NCI-H1092 (cell line): ENCODE data around the gene PTTG1IP.

Experiments used
- DNase-seq: peaks from one replicate; lab custom pipeline; 2025; lab: John Stamatoyannopoulos, UW

PTTG1IP gene

DNA sequence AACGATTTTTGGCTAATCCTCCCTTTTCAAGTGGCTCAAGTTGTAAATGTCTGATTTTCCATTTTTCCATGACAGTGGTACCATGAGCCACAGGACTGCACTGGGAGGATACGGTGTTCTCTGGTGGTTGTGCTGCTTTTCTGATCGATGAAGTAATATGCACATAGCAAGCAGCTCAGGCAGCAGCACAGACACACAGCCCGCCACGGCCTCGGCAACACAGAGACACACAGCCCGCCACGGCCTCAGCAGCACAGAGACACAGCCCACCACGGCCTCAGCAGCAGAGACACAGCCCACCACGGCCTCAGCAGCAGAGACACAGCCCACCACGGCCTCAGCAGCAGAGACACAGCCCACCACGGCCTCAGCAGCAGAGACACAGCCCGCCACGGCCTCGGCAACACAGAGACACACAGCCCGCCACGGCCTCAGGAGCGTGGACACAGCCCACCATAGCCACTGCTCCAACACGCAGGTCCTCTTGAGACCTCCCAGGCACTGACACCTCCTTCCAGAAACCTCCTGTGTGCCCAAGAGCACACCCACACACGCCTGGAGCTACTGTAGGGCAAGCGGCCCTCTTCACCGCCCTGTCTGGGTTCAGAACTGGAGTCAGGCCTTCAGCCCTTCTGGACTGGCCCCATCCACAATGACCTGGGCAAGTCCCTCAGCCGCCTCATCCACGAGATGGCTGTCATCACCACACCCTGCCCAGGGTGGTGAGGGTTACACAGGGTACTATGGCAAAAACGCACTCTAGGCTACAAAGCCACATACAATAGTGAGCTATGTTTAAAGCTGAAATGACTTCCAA, 10.4 kb downstream of the PTTG1IP start:
- no peak for DNase-seq

DNA sequence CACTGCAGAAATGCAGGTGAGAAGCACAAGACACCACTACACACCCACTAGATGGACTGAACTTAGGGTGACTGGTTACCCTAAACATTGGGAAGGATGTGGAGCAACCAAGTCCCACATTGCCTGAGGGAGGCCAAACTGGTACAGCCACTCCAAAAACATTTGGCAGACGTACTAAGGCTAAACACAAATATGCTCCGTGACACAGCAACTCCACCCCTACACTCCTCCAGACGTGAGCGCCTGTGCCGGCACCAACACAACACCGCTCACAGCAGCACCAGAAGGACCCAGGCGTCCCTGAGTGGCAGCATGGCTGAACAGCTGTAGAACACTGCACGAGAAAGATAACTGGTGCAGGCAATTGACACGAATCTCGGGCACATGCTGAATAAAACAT, 14.7 kb downstream of the PTTG1IP start:
- no peak for DNase-seq

DNA sequence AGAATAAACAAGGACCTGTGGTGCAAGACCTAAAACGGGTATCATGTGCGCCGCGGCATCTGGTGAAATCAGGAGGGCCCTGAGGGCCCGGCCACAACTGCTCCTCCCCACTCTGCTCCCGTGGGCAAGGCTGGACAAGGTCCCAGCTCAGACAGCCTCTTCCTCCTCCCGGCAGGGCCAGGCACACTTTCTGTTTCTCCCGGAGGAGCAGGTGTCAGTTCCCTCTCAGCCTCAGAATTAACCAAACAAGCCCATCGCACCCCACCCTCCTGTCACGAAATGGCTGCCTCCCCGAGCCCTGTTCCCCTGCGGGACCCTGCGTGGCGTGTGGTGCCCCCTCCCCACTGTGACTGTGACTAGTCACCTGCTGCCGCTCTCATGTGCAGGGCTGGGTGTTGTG, 15.2 kb downstream of the PTTG1IP start:
- no peak for DNase-seq

DNA sequence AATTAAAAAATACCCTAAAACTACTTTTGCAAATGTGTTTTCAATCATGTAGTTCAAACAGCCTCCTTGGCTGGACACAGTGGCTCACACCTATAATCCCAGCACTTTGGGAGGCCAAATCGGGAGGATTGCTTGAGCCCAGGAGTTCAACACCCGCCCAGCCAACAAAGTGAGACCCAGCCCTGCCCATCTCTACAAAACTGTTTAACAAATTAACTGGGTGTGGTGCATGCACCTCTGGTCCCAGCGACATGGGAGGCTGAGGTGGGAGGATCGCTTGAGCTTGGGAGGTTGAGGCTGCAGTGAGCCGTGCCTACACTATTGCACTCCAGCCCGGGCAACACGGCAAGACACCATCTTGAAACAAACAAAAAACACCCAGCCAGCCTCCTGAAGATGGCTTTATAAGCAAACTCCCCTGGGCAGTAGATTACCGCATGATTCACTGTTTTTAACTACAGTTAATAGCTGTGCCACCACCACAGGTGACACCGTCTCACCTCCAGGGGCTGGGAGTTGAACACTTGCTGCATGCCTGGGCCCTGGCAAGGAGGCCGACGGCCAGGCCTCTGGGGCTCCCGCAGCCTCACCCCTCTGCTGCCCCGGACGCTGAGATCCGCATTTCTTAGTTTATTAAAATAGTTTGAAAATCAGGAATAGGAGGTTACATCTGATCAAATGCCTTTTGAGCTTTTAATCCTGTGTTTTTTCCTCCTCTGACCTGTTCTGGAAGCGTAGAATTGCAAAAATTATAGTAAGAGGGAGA, 16.2 kb downstream of the PTTG1IP start:
- DNase-seq, result no peak

DNA sequence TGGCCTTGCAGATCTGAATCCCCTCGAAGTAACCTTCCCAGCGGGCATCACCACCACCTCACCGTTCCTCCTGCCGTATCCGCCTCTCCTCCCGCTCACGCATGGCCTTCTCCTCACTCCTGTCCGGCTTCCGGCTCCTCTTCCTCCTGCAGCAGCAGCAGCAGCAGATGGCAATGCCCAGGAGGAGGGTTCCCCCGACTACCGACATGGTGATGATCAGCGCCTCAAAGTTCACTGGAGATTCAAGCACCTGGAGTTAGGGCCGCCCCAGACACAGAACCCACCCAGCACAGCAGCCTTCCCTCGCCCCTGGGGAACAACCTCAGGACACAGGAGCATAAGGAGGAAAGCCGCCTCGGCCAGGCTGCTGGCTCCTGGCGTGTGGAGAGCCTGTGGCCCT, 17.4 kb downstream of the PTTG1IP start:
- DNase-seq, result no peak

DNA sequence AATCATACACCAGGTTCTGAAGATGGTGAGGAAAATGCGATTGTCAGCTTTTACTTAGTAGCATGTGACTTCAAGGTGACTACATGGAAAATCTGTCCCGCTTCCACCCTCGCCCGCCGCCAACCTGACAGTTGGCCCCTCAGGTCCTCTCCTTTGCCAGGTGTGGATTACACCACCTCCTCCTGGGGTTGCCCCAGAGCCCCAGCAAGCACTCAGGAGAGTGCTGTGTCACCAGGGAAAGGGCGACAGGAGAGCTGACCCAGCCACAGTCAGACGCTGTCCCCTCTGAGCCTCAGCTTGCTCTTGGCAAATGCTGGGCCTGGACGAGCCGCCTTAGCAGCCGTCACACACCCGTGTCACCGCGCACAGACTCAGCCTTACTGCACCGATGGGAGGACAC, 17.9 kb downstream of the PTTG1IP start:
- no peak for DNase-seq

DNA sequence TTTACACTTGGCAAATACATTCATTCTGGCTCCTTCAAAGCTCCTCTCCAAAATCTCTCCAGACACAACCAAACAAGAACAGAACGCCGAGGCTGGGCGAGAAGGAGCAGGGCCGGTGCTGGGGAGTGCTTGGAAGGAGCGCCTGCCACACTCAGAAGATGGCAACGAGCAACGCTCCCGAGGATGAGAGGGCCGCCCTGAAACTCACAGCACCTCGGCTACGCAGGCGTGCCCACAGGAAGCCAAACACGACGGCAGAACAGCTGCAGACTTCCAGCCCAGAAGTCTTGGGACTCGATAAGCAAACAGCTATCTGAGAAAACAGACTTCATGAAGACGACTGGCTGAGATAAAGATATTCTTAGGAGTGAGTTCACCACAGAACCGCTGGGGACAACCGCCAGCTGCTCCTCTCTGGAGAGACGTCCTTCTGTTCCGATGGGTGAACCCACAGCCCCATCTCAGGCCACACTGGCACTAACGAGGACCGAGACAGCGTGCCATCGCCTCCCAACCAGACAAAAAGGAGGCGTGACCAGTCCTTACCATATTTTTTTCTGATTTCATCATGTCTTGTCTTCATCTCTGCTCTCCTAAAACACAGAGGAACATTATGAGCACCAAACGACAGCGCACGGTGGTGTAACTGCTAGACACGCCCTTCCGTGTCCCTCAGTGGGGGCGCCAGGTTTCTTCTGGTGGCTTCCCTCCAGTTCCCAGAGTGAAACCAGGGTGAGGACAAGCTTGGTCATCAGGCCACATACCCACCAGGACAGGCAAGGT, 18.6 kb downstream of the PTTG1IP start:
- no peak for DNase-seq

DNA sequence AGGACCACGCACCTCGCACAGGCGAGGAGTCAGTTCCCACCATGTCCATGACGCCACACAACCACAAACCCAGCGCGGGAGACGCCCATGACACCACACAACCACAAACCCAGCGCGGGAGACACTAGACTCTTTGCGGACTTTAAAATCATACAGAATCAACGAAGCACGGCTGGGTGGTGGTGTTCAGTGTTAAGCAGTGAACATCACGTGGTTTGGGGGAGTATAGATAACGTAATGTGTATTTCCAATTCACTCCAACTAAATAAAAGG, 19.2 kb downstream of the PTTG1IP start:
- no peak for DNase-seq

DNA sequence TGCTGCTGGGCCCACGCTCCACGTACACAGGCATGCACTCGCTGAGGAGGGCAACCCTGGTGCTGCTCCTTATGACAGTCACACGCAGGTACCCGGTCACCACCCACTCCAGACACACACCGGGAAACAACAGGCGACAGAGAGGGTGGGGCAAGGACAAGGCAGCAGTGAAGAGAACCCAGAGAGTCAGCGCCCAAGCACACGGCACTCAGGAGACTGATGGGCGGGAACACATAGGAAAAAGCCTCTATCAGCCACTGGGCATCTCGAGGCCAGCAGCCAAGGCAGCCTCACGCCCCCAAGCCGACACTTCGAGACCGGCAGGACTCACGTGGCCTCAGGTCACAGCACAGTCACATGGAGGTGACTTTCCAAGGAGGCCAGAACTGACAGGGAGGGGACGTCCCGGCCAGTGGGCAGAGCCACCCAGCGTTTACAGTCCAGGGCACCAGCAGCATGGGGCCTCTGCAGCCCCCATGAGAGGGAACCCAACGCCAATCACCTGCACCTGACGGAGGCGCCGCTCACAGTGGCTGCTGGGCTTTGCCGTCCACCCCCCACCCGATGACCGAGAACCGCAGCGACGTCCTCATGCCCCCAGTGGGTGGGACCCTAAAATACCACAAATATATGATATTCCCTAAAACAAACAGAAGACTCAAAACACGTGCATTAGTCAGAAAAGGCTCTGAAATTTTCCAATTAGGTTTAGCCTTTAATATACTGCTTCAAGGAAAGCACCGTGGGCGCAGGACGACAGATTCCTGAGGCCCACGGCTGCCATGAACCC, 19.7 kb downstream of the PTTG1IP start:
- no peak for DNase-seq

DNA sequence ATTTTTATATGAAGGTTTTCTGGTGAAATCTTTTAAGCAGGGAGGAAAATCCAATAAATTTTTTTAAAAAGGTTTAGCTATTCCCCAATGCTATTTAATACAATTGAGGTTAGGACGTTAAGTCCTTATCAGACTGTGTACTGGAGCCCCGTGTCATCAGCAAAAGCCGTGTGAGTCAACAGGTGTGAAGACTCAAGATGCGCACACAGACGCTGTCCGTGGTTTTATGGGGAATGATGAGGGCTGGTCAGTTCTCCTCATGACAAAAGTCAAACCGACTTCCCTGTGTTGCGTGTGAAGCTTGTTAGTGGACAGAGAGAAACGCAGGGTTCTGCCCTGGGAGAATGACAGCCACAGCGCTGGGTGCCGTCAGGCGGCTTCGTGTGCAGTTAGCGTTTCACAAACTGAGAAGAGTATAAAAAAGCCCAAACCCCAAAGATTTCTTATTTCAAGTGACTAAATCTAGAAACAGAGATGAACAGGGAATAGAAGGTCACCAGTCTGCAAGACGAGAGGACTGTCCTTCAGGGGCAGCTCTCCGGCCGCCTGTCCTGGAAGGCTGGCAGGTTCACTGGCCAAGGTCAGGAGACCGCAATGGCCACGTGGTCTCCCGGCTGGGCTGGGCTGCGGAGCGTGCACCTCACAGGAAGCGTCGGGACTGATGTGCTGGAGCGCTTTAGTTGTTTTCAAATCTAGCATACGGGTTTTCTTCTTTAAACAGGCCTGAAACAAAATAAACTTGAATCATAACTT, 22.4 kb downstream of the PTTG1IP start:
- no peak for DNase-seq

DNA sequence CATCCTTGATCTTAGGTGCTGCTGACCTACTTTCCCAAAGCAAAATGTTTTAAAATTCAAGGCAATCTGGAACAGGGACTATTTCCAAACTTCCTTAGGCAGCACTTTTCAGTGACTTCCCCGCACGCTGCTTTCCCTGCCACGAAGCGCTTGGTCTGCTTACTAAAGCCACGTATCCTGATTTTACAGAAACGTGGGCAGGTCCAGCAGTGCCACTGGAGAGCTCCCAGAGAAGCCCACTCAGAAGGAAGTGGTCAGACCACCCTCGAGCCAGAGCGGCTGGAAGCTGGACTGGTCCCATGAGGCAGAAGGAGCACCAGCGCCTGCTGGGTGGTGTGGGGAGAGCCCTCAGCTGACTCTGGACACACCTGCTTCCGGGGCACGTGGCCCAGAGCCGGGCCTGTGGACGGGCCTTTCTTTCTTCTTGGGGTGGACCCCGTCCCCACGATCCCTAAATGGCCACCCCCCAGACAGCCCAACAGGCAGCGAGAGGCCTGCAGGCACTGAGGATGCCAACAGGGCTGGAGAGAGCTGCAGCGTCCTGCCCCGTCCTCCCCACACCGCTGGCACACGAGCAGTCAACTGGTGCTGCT, 23.2 kb downstream of the PTTG1IP start:
- DNase-seq, result no peak

DNA sequence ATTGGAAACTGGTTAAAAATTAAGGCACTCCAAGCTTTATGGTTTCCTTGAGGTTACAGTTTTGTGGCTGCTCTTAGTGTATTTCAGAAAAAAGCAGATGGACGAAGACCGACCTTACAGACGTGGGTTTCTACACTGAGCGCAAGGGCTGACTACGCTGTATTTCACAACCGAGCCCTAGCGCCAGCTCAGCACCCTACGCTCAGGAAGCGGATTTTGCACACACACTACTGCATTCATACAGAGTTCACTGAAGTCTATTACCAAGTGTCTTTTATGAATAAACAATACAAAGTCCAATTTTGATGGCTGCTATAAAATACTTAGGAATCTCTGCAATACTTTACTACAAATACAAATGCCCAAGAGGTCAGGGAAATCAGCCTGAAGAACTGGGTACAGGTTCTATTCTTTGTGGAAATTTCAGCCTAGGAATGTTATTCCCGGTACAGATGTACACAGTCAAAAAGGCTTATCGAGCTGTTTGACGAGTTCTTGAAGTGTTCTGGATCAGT, 23.8 kb downstream of the PTTG1IP start:
- no peak for DNase-seq

DNA sequence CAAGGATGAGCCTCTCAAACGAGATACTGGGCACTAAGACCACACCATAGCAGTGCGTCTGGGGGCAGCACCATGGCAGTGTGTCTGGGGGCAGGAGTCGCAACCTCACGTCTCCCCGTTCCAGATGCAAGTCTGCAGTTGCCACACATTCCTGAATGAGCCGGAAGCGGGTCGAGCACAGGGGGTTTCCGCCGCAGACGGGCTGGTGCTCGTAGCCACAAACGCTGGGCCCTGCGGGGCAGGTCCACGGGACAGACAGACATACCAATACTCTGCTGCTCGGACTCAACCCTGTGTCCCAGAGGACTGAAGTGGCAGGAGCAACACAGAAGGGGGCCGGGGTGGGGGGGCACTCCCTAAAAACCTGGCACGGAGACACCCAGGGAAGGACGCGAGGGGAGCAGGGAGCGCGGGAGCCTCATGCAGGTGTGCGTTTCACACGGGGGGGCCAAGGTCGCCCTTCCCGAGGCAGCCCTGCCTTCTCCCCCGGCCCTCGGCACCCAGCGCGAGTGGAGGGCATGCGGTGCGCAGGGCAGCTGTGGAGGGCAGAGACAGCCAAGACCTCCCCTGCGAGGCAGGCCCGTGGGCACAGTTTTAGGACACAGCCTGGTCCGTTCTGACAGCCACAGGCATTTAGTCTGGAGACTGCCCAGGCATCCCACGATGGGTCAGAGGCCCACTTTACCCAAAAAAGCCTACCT, 24.5 kb downstream of the PTTG1IP start:
- no peak for DNase-seq

DNA sequence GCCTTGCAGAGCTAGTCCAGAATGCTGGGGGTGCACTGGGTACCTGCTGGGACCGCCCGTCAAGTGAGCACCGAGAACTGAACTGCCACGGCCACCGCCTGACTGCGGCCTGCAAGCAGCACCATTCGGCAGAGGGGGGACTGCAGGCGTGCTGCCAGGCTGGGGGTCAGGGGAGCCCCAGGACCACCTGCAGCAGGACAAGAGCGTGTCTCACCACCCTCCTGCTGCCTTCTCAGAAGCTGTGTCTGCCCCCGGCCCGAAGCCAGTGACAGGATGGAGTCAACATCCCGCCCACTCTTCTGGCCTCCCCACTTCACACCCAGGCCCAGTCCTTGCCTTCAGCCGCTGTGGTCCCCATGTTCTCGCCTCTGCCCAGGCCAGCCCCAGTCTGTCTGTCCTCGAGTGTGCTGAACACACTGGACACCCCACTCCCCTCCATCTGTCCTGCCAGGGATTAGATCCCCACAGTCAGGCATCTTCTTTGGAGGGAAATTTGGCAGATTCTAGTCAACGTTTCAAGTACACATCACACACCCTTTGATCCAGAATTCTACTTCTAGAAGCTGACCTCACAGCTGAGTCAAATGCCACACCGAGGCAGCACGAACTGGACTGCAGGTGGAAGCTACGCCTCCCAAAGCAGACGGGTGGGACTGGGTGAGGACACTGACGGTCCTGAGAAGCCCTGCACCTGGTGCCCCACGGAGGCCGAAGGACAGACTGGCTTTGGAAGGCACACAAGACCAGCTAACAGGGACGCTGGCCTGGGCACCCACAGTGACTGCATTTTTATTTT, 26.0 kb downstream of the PTTG1IP start:
- DNase-seq, result no peak

DNA sequence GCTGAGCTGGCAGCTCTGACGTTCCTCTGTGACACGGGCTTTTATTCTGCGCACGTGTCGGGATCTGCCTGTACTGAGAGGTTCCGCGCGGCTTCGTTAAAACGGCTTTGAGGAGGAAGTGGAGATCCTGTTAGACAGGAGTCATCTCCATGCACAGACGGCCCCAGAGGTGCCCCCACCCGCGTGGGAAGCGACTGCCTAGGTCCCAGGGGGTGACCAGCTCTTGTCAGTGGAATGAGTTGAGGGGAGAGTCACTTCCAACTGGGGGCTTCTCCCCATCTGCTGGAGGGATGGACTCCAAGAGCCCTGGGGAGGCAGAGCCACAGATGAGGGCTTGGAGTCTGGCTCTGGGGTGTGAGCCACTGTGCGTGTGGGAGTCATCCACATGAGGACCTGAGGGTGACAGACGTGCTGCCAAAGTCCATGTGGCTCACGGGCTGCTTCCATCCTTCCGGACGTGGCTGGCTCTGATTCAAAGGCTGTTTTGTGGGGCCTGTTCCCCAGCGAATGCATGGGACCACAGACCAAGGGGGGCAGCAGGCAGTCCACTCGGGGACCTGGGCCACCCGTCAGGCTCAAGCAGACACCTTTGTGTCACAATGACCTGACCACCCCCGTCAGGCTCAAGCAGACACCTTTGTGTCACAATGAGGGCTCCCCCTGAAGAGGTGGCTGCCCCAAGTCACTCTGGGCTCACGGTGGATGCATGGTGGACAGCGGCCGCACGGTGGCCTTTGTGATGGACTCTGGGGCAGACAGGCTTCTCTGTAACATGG, 26.8 kb downstream of the PTTG1IP start:
- peak; percentile 19 for DNase-seq

DNA sequence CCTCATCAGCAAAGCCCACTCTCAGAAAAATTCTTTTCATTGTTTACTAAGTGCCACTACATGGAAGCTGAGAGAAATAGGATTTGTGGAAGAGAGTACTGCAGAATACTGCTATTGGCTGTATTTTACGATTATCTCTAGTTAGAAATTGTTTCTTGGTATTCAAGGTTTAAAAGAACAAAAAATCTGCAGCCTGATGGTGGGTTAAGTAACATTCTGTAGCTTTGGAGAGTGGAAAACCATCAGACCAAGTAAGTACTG, 27.3 kb downstream of the PTTG1IP start:
- no peak for DNase-seq

DNA sequence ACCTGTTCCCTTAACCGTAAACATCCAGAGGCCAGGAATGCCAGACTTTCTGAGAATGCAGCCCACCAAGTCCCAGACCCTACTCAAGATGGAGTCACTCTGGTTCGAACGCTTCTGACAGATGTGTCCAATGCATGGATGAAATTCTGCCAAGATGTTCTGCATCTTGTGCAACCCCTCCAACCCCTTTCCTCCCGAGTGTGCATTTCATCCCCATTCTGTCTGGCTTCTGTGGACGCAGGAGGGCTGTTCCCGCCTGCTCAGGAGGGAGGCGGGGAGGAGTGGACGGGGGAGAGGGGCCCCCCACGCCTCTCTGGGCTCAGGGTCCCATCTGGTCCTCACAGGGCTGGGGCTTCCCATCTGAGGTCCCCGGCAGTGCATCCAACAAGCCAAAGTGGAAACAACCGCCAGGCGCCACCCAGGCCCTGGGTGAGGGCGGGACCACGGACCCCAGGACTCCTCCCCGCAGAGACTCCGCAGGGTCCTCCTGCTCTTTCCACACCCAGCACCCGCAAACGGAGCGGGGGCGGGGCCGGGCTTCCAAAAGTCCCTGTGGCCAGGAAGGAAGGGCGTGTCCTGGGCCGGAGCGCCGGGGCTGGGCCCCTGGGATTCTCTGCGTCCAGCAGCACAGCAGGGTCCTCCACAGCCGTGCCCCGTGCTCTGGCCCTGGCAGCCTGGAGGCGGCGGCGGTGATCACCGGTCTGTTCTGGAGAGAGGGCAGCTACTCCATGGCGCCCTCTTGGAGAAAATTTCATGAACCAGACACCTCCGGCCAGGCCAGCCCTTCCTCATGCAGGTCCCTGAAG, 27.9 kb downstream of the PTTG1IP start:
- no peak for DNase-seq

DNA sequence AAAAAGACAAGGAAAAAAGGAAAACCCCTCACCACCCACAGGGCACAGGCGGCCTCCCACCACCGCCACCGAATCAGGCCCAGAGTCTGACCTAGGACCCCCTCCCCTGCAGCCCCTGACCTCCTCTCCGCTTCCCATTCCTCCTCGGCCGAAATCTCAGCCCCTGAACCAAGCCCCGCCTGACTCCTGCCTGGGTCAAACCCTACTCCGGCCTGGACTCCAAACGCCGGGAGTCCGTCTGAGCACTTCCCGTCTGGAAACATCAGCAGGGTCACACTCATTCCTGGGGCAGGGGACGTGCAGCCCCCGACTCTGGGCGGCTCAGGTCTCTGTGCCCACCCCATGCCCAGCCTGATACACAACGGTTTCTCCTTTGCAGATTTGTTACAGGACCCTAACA, 29.2 kb downstream of the PTTG1IP start:
- no peak for DNase-seq
